ENCODE data around the gene TENM4.

TENM4 gene

GRCh38 chr11:79285756-79286155 is 155.1 kb downstream of the TENM4 start:
- no peak for DNase-seq

- DNase-seq = no peak
These were observed 164.0 kb downstream of the TENM4 start for GRCh38 chr11:79276736-79277325.

- no peak for DNase-seq
These were observed 166.0 kb downstream of the TENM4 start for GRCh38 chr11:79274636-79275331.

GRCh38 chr11:79273781-79274180 is 167.0 kb downstream of the TENM4 start:
- DNase-seq = no peak

- no peak for DNase-seq
These were observed 171.1 kb downstream of the TENM4 start for GRCh38 chr11:79269611-79270307.

GRCh38 chr11:79266396-79266795 is 174.4 kb downstream of the TENM4 start:
- DNase-seq = no peak

GRCh38 chr11:79265756-79266322 is 175.0 kb downstream of the TENM4 start:
- no peak for DNase-seq

- no peak for DNase-seq
These were observed 176.5 kb downstream of the TENM4 start for GRCh38 chr11:79264284-79264683.

GRCh38 chr11:79263001-79263400 is 177.8 kb downstream of the TENM4 start:
- no peak for DNase-seq

- no peak for DNase-seq
These were observed 178.6 kb downstream of the TENM4 start for GRCh38 chr11:79262221-79262620.

GRCh38 chr11:79261684-79262083 is 179.1 kb downstream of the TENM4 start:
- no peak for DNase-seq

- no peak for DNase-seq
These were observed 181.0 kb downstream of the TENM4 start for GRCh38 chr11:79259800-79260199.

- no peak for DNase-seq
These were observed 182.3 kb downstream of the TENM4 start for GRCh38 chr11:79258576-79258975.

GRCh38 chr11:79255965-79256364 is 184.9 kb downstream of the TENM4 start:
- no peak for DNase-seq

- DNase-seq = no peak
These were observed 187.6 kb downstream of the TENM4 start for GRCh38 chr11:79253280-79253679.

- DNase-seq = no peak
These were observed 191.4 kb downstream of the TENM4 start for GRCh38 chr11:79249295-79249993.

- no peak for DNase-seq
These were observed 196.0 kb downstream of the TENM4 start for GRCh38 chr11:79244798-79245197.

- DNase-seq = no peak
These were observed 196.5 kb downstream of the TENM4 start for GRCh38 chr11:79244241-79244772.

GRCh38 chr11:79243422-79244210 is 197.2 kb downstream of the TENM4 start:
- no peak for DNase-seq

- no peak for DNase-seq
These were observed 198.2 kb downstream of the TENM4 start for GRCh38 chr11:79242616-79243015.

- no peak for DNase-seq
These were observed 199.0 kb downstream of the TENM4 start for GRCh38 chr11:79241852-79242241.

GRCh38 chr11:79241205-79241851 is 199.5 kb downstream of the TENM4 start:
- DNase-seq = no peak
